ENCODE results near the gene ZNF804A.

DNA sequence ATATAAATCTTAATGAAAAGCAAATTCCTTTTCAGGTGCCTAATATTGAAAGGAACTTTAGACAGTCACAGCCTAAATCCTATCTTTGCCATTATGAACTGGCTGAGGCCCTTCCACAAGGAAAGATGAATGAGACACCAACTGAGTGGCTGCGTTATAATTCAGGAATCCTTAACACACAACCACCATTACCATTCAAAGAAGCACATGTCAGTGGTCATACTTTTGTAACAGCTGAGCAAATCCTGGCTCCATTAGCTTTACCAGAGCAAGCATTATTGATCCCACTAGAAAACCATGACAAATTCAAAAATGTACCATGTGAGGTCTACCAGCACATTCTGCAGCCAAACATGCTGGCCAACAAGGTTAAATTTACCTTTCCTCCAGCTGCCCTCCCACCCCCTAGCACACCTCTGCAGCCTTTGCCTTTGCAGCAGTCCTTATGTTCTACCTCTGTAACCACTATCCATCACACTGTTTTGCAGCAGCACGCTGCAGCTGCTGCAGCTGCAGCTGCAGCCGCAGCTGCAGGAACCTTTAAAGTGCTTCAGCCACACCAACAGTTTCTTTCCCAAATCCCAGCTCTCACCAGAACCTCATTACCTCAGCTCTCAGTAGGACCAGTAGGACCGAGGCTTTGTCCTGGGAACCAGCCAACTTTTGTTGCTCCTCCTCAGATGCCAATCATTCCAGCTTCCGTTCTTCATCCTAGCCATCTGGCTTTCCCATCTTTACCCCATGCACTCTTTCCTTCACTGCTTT, 340.1 kb downstream of the ZNF804A start:
- TF ChIP-seq, protein P1, sequence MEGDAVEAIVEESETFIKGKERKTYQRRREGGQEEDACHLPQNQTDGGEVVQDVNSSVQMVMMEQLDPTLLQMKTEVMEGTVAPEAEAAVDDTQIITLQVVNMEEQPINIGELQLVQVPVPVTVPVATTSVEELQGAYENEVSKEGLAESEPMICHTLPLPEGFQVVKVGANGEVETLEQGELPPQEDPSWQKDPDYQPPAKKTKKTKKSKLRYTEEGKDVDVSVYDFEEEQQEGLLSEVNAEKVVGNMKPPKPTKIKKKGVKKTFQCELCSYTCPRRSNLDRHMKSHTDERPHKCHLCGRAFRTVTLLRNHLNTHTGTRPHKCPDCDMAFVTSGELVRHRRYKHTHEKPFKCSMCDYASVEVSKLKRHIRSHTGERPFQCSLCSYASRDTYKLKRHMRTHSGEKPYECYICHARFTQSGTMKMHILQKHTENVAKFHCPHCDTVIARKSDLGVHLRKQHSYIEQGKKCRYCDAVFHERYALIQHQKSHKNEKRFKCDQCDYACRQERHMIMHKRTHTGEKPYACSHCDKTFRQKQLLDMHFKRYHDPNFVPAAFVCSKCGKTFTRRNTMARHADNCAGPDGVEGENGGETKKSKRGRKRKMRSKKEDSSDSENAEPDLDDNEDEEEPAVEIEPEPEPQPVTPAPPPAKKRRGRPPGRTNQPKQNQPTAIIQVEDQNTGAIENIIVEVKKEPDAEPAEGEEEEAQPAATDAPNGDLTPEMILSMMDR (IDR thresholded peaks at IDR 0.05) = no peak
- TF ChIP-seq POLR2A (IDR thresholded peaks at IDR 0.05) = no peak

All from lower leg skin (tissue), 3 donors.